ENCODE data around the gene ITGA11. TPM values are rescaled to one million over a fixed set of nuclear protein-coding genes. Genes with fewer than 3 reads are reported as not detected.

ITGA11 gene
- total and polyA plus RNA-seq, 2 donors (not counting 1 experiment from before 2014, with no cell fraction given), result not detected

DNA sequence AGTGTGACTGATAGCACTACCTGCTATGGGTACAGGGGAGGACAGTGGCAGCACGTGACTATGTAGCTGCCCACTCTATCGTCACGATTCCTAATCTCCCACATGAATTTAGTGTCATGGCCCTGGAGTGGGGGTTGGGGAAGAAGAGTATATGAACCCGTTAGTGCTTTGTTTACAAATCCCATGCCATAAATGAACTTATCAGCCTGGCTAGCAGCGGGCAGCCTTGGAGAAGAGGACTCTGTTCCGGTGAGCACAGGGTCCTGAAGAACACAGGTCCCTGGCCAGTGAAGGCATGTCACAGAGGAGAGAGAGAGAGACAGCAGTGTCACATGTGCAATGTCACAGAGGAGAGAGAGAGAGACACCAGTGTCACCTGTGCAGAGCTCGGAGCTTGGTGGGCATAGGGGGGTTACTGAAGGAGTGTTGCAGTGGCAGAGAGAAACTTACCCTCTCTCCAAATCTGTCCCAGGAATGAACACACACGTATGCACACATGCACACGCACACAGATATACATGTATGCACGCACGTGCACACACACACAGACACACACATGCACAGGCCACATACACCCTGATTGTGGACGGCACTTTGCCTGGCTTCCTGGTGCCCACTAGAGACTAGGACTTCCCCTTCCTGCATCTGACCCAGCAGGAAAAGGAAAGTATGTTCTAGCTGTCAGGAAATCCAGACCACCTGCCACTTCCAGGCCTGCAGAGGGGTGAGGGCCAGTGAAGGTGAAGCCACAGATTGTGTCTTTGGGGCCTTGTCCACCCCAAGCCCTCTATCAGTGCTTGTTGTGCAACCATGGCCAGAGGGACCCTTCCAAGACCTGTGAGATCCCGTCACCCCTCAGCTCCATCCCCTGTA, 26.3 kb downstream of the ITGA11 start:
- ATAC-seq (ENCODE audit: low read depth) (no peak), DNase-seq (no peak)
- Histone ChIP-seq H3K79me2 (ENCODE audit: control insufficient read depth, insufficient read depth, low read length) (no peaks in the 10 kb centered on the region), H3K36me3 (replicated peaks in 1 of 2; ENCODE audit: control extremely low read depth in 1 of 2, control insufficient read depth in 1 of 2, extremely low read depth in 1 of 2, insufficient read depth in 2 of 2, low read length in 1 of 2) (no peaks in the 10 kb centered on the region), H2AFZ (ENCODE audit: insufficient read depth, low read depth, low read length, poor library complexity, severe bottlenecking) (no peak overlapping the region), H3K4me3 (ENCODE audit: control extremely low read depth in 1 of 5, extremely low read depth in 1 of 5, insufficient read depth in 1 of 5, low read depth in 2 of 5, low read length in 4 of 5) (no peak overlapping the region), H3K27me3 (replicated peaks in 1 of 4; ENCODE audit: control extremely low read depth in 1 of 4, control insufficient read depth in 3 of 4, insufficient read depth in 4 of 4, low read length in 3 of 4) (no peaks in the 10 kb centered on the region), H4K20me1 (ENCODE audit: control insufficient read depth, insufficient read depth, low read length, poor library complexity, severe bottlenecking) (no peaks in the 10 kb centered on the region), H3K9me3 (ENCODE audit: control extremely low read depth in 1 of 3, control insufficient read depth in 2 of 3, insufficient read depth in 1 of 3, low read length in 2 of 3) (peaks cover 0 to 12% (median 0%) of the 10 kb centered on the region in 3 donors), H3K4me2 (replicated peaks; ENCODE audit: low read depth, low read length, poor library complexity, severe bottlenecking) (no peak overlapping the region), H3K9ac (ENCODE audit: low read length) (no peak overlapping the region), H3K27ac (ENCODE audit: low read length in 2 of 2) (no peak overlapping the region), H3K4me1 (ENCODE audit: control insufficient read depth in 2 of 2, insufficient read depth in 2 of 2, low read length in 2 of 2) (no peaks in the 10 kb centered on the region)
- ChIA-PET POLR2A (no interaction called here), CTCF (no interaction called here)
- Mint-ChIP-seq H3K27ac (no peak overlapping the region), H3K4me3 (no peak overlapping the region), H3K4me1 (no peaks in the 10 kb centered on the region), H3K27me3 (peaks cover 9% of the 10 kb centered on the region), H3K9me3 (ENCODE audit: insufficient read depth) (no peaks in the 10 kb centered on the region)
- intact Hi-C loops (cut with micrococcal nuclease), result no loop called here
- TF ChIP-seq, protein P1, sequence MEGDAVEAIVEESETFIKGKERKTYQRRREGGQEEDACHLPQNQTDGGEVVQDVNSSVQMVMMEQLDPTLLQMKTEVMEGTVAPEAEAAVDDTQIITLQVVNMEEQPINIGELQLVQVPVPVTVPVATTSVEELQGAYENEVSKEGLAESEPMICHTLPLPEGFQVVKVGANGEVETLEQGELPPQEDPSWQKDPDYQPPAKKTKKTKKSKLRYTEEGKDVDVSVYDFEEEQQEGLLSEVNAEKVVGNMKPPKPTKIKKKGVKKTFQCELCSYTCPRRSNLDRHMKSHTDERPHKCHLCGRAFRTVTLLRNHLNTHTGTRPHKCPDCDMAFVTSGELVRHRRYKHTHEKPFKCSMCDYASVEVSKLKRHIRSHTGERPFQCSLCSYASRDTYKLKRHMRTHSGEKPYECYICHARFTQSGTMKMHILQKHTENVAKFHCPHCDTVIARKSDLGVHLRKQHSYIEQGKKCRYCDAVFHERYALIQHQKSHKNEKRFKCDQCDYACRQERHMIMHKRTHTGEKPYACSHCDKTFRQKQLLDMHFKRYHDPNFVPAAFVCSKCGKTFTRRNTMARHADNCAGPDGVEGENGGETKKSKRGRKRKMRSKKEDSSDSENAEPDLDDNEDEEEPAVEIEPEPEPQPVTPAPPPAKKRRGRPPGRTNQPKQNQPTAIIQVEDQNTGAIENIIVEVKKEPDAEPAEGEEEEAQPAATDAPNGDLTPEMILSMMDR (IDR thresholded peaks at IDR 0.05), result no peak
- TF ChIP-seq EZH2 (IDR thresholded peaks at IDR 0.05; ENCODE audit: borderline replicate concordance, insufficient read depth, low read depth, low read length, poor library complexity, severe bottlenecking), result no peak
- 74% methylated on average over 8 of the region's 13 CpGs for WGBS (ENCODE audit: insufficient coverage)

- Histone ChIP-seq H3K36me3 (replicated peaks in 1 of 2; ENCODE audit: control extremely low read depth in 1 of 2, control insufficient read depth in 1 of 2, extremely low read depth in 1 of 2, insufficient read depth in 2 of 2, low read length in 1 of 2) (no peaks in the 10 kb centered on the region), H3K4me3 (ENCODE audit: control extremely low read depth in 1 of 5, extremely low read depth in 1 of 5, insufficient read depth in 1 of 5, low read depth in 2 of 5, low read length in 4 of 5) (no peak overlapping the region), H3K4me1 (ENCODE audit: control insufficient read depth in 2 of 2, insufficient read depth in 2 of 2, low read length in 2 of 2) (no peaks in the 10 kb centered on the region), H3K9ac (ENCODE audit: low read length) (no peak overlapping the region), H3K9me3 (ENCODE audit: control extremely low read depth in 1 of 3, control insufficient read depth in 2 of 3, insufficient read depth in 1 of 3, low read length in 2 of 3) (peaks cover 0 to 12% (median 0%) of the 10 kb centered on the region in 3 donors), H3K79me2 (ENCODE audit: control insufficient read depth, insufficient read depth, low read length) (no peaks in the 10 kb centered on the region), H4K20me1 (ENCODE audit: control insufficient read depth, insufficient read depth, low read length, poor library complexity, severe bottlenecking) (no peaks in the 10 kb centered on the region), H3K27me3 (replicated peaks in 1 of 4; ENCODE audit: control extremely low read depth in 1 of 4, control insufficient read depth in 3 of 4, insufficient read depth in 4 of 4, low read length in 3 of 4) (no peaks in the 10 kb centered on the region), H2AFZ (ENCODE audit: insufficient read depth, low read depth, low read length, poor library complexity, severe bottlenecking) (no peak overlapping the region), H3K4me2 (replicated peaks; ENCODE audit: low read depth, low read length, poor library complexity, severe bottlenecking) (no peak overlapping the region), H3K27ac (ENCODE audit: low read length in 2 of 2) (no peak overlapping the region)
- Mint-ChIP-seq H3K27me3 (peaks cover 6% of the 10 kb centered on the region), H3K4me3 (no peak overlapping the region), H3K27ac (no peak overlapping the region), H3K9me3 (ENCODE audit: insufficient read depth) (no peaks in the 10 kb centered on the region), H3K4me1 (no peaks in the 10 kb centered on the region)
- no peak for TF ChIP-seq EZH2 (IDR thresholded peaks at IDR 0.05; ENCODE audit: borderline replicate concordance, insufficient read depth, low read depth, low read length, poor library complexity, severe bottlenecking)
- TF ChIP-seq, protein P1 (IDR thresholded peaks at IDR 0.05), result no peak
- DNase-seq, result no peak
- 86% methylated on average over 10 of the region's 12 CpGs for WGBS (ENCODE audit: insufficient coverage)
- POLR2A ChIA-PET, result no interaction called here
- no peak for ATAC-seq (ENCODE audit: low read depth)
- CTCF ChIA-PET, result no interaction called here
- intact Hi-C loops (cut with micrococcal nuclease), result no loop called here
These were observed 27.7 kb downstream of the ITGA11 start for GRCh38 chr15:68404056-68404798.
